Measurements from ENCODE around the gene UBE2D2.
"Not testable (repeated sequence)": the region's sequence is repeated elsewhere in the genome, so short reads cannot be mapped to it uniquely, and the experiment has no call there.

Gene UBE2D2

DNA sequence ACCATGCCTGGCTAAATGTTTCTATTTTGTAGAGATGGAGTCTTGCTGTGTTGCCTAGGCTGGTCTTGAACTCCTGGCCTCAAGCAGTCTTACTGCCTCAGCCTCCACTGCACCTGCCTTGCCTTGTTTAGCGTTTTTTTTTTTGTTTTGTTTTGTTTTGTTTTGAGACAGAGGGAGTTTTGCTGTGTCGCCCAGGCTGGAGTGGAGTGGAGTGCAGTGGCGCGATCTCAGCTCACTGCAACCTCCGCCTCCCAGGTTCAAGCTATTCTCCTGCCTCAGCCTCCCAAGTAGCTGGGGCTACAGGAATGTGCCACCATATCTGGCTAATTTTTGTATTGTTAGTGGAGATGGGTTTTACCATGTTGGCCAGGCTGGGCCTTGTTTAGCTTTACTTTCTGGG, 27.0 kb downstream of the UBE2D2 start:
- DNase-seq: not testable (repeated sequence)

DNA sequence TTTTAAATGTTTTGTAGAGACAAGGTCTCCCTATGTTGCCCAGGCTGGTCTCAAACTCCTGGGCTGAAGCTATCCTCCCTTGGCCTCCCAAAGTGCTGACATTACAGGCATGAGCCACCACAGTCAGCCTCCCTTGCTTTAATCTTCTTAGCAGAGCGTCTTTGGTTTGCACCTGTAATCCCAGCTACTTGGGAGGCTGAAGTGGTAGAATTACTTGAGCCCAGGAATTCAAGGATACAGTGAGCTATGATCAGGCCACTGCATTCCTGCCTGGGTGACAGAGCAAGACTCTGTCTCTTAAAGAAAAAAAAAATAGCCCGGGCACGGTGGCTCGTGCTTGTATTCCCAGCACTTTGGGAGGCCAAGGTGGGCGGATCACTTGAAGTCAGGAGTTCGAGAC, 27.8 kb downstream of the UBE2D2 start:
- no peak for DNase-seq

DNA sequence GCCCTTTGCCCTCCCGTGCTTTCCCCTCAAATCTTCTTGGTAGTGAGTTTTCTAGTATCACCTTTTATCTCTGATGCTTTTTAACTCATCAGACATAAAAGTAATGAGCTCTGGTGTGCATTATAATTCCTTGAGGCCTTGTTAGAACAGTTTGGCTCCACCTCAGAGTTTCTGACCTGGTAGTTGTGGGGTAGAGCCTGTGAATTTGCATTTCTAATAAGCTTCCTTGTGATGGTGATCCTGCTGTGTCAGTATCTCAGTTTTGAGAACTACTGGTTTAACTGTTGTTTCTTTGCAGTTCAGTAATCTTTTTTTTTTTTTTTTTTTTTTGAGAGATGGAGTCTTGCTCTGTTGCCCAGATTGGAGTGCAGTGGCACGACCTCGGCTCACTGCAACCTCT, 31.1 kb downstream of the UBE2D2 start:
- DNase-seq: no peak

GRCh38 chr5:139593076-139593475, 31.9 kb downstream of the UBE2D2 start:
- not testable (repeated sequence) for DNase-seq

DNA sequence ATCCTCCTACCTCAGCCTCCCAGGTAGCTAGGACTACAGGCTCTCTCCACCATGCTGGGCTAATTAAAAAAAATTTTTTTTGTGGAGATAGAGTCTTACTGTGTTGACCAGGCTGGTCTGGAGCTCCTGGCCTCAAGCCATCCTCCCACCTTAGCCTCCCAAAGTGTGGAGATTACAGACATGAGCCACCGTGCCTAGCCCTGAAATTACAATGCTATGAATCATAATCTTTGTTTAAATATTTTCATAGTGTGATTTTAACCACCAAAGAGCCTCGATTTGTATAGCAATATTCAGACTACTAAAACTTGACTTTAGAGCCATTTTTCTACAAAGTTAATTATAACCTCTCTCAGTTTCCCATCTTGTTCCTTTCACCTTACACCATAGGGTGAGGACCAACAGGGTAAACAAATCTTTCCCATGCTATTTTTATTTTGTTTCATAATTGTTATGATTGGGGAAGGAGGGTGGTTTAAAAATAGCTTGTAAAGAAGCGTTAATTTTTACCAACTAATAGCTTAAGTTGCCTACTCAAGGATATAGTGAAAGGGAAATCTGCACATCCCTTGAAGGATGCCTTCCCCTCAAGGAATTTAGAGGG, 32.7 kb downstream of the UBE2D2 start:
- no peak for DNase-seq

DNA sequence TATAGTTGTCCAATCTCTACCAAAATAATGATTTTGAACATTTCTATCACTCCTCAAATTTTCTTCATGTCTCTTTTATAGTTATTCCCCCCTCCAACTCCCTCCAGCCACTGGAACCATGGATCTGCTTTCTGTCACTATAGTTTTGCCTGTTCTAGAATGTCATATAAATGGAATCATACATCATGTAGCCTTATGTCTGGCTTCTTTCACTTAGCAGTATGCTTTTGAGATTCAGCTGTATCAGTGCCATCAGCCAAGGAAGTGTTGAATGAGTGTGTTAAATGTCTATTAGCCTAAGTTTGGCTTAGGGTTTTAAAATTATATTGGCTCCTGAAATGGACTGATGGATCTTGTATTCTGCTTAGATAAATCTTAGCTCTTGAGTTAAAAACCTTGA, 36.0 kb downstream of the UBE2D2 start:
- no peak for DNase-seq

DNA sequence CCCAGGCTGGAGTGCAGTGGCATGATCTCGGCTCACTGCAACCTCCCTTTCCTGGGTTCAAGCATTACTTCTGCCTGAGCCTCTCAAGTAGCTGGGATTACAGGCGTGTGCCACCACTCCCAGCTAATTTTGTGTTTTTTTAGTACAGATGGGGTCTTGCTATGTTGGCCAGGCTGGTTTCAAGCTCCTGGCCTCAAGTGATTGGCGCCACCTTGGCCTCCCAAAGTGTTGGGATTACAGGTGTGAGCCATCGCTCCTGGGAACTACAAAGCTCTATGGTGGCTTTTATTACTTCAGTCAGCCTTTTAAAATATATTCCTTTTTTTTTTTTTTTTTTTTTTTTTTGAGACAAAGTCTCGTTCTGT, 37.4 kb downstream of the UBE2D2 start:
- not testable (repeated sequence) for DNase-seq

GRCh38 chr5:139600336-139600949, 39.3 kb downstream of the UBE2D2 start:
- no peak for DNase-seq

- DNase-seq: no peak
Observed at GRCh38 chr5:139601429-139601828, 40.3 kb downstream of the UBE2D2 start.

DNA sequence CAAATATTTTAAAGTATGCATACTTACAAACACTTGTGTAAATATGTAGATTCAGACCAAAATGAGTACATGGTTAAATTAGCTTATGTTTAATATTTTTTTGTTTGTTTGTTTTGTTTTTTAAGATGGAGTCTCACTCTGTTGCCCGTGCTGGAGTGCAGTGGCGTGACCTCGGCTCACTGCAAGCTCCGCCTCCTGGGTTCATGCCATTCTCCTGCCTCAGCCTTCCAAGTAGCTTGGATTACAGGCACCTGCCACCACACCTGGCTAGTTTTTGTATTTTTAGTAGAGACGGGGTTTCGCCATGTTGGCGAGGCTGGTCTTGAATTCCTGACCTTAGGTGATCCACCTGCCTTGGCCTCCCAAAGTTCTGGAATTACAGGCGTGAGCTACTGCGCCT, 40.8 kb downstream of the UBE2D2 start:
- not testable (repeated sequence) for DNase-seq

DNA sequence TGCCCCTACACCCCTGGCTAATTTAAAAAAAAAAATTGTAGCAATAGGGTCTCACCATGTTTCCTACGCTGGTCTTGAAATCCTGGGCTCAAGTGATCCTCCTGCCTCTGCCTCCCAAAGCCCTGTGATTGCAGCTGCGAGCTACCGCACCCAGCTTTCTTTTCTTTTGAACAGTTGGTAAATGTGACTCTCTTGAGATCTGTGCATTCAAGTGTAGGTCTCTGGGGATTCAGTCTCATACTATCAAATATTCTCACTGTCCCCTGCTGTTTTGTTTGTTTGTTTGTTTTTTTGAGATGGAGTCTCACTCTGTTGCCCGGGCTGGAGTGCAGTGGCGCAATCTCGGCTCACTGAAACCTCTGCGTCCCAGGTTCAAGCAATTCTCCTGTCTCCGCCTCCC, 44.7 kb downstream of the UBE2D2 start:
- no peak for DNase-seq

DNA sequence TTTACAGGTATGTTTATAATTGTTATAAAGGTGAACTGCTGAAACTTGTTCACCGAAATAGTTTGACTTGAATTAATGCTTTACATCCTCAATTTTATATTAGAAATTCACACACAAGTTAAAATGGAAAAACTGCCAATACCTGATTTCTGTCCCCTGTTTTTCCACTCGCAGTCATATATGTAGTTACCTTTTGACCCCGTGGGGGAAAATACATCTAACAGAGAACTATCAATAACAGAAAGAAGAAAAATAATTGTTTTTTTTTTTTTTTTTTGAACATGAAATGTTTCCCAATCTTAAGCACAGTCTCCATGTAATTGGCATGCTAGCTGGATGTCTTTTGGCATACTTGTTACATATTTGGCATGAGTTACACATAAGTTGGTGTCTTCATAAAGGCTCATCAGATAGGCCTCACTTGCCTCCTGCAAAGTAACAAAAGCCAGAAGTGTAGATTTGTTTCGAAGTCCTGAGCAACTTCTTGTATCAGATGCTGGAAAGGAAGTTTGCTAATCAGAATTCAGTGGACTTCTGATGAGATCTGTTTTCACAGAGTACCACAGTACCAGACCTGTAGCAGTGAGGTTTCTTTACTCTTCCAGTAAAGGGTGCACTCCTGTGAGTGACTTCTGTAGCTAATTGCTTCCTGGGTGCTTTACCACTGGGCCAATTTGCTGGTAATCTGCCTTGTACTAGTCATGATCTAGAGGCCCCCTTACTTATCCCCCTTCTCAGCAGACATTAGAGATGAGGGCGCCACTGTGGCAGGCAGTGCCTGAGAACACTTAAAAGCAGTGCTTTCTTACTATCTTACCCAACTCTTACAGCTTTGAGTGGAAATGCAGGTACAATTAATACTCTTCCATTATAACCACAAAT, 50.8 kb downstream of the UBE2D2 start:
- DNase-seq: no peak

- no peak for DNase-seq
Observed at GRCh38 chr5:139619861-139620260, 58.7 kb downstream of the UBE2D2 start.

DNA sequence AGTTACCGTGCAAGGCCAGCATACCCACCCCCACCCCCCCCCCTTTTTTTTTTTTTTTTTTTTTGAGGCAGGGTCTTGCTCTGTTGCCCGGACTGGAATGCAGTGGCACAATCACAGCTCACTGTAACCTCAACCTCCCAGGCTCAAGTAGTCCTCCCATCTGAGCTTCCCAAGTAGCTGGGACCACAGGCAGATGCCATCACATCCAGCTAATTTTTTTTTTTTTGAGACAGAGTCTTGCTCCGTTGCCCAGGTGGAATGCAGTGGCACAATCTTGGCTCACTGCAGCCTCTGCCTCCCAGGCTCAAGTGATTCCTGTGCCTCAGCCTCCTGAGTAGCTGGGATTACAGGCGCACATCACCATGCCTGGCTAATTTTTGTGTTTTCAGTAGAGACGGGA, 64.3 kb downstream of the UBE2D2 start:
- DNase-seq: not testable (repeated sequence)

DNA sequence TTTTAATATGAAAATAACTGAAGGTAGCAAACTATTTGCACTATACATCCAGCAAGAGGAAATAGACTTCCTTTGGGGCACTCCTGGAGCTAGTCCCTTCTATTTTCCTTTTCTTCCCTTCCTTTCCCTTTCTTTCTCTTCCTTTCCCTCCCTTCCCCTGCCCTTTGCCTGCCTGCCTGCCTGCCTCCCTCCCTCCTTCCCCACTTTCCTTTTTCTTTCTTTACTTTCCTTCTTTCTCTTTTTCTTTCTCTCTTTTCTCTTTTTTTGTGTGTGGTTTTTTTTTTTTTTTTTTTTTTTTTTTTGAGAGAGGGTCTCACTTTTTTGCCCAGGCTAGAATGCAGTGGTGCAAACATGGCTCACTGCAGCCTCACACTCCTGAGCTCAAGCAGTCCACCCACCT, 69.7 kb downstream of the UBE2D2 start:
- no peak for DNase-seq

DNA sequence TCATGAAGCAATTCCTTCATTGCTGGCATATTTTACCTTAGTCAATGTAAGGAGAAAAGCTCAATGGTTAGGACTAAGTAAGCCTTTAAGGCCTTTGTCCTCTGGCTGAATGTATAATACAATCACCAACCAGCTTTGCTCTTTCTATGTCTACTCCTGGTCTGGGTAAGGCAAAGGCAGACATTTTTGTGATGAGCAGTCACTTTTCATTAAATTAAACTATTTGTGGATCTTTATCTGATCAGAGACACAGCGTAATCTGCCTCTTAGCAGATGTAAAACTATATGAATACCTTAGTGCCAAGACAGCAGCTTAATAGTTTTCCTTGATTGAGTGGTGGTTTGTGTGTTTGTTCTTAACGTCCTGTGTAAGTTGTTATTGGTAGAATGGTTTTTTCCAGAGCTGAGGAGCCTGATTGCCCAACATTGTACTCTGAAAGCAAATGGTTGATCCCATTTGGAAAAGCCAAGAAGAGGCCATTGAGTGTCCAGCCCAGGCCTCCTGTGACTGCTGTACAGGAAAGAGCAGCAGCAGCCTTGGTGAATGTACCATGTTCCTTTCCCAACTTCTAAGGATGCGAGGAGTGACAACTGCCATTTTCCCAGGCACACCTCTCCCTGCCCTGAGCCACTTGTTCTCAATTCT, 70.5 kb downstream of the UBE2D2 start:
- DNase-seq: no peak

DNA sequence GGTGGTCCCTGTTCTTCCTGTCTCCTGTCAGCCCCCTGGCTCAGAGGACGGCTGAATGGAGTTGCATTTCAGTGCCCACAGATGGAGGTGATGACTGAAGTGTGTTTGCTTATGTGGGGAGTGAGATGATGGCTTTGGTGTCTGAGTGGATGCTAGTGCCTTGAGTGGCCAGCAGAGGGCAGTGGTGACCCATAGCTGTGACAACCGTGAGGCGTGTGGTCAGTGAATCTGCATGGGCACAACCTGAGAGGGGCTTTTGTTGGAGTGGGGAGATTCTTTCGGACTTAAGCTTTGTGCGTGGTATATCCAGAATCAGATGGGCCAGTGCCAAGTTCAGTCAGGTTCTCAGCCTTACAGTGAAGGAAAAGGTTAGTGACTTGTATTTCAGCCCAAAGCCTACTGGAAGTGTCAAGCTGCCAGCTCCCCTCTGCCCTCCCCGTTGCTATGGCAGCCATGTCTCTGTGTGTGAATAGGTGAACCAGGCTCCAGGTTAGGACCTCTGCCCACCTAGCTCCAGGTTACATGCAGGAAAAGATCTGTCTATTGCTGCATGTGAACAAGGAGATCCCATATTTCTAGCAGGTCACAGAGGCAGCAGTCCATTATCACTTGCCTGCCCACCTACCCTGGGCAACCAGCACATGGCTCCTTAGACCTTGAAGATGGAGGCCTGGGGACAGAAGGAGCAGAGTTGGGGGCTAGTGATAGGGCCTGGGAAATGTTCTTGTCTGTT, 72.3 kb downstream of the UBE2D2 start:
- DNase-seq: peak; percentile 13 to 42

DNA sequence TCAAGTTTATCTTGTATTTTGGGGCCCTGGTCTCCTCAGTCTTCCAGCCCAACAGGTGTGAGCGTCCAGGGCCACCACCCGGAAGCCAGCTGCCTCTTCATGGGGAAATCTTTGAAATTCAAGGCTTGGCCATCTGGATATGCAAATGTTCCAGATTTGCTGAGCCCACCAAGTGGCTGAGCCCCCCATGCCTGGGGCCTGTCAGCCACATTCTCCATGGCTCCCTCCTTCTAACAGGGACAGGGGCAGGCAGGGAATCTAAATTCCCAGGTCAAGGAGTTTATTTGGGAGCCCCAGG, 72.8 kb downstream of the UBE2D2 start:
- no peak for DNase-seq

DNA sequence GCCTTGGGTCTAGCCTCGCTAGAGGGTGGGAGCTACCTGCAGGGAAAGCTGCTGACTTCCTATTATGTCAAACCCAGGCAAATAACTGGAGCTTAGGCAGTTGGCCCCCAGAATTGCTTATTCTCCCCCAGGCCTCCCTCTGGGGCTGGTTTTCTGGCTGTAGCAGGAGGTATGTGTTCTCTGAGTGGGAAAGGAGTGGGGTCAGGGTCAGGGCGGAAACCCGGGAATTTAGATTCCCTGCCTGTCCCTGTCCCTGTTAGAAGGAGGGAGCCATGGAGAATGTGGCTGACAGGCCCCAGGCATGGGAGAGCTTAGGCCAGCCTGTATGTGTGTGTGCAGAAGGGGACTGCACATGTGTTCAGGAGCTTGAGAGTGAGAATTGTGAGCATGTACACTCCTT, 73.4 kb downstream of the UBE2D2 start:
- DNase-seq: no peak

DNA sequence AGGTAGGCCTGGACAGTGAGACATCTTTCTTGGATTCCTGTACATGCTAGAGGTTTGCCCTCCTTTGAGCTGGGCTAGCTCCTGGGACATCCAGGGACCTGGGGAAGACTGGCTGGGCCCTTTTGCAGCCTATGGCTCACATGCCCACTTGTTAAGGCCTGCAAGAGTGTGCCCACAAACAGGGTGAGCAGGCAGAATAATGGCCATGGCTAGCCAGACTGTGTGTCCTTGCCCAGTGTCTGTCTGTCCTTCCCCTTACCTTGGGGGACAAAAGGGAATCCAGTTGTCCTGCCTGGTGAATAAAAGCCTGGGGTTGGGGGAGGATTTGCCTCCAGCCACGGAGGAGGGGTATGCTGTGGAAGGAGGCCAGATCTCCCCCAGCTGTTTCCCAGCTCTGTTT, 74.1 kb downstream of the UBE2D2 start:
- DNase-seq: no peak

DNA sequence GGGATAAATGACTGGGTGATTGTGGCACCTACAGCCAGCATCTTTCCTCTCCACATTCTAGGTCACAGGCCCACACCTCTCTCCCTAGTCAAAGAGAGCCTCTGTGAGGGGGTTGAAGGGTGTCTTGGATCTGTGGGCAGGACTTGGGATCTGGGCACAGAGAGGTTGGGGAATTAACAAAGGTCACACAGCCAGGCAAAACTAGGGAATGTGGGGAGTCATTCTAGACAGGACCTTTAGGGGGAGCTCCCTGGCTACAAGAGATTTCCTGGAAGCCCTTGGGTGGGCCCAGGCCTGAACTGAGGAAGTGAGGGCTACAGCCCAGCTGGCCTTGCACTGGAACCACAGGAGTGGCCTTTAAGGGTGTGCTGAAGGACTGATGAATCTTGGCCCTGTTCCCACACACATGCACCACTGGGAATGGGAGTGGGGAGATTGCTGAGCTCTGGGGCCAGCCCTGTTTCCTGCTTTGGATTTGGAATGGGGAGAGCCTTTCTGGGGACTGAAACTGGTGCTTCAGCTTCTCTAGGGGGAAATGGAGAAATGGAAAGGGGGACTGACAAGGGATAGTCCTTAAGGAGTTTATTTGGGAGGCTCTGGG, 74.6 kb downstream of the UBE2D2 start:
- peak; percentile 32 to 72 for DNase-seq

GRCh38 chr5:139636207-139636792, 75.2 kb downstream of the UBE2D2 start:
- no peak for DNase-seq
